Fibroblast of skin of abdomen (primary cell): ENCODE measurements around the gene SERPINB3.
"Not testable (repeated sequence)": the region's sequence is repeated elsewhere in the genome, so short reads cannot be mapped to it uniquely, and the experiment has no call there.

Experiments
- DNase-seq: peaks from one replicate; pipeline ENCODE4 v3.0.0-alpha.2; 2013

Gene SERPINB3

DNA sequence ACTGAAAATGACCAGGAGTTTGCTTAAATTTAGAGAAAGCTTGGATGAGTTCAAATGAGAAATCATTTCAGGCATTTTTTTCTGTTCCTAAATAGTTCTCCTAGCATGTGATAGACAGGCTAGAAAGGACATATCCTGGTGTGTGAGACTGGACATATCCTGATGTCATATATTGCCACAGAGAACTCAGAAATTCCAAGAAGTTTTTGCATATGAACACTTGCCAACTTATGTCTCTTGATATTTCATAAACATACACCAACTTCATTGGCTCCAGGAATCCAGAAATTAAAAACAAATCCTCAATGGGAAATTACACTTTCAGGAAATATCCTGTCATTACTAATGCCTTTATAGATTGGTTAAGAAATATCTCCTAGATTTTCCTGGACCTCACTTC is 14.8 kb downstream of the SERPINB3 start:
- peak; percentile 34 for DNase-seq

DNA sequence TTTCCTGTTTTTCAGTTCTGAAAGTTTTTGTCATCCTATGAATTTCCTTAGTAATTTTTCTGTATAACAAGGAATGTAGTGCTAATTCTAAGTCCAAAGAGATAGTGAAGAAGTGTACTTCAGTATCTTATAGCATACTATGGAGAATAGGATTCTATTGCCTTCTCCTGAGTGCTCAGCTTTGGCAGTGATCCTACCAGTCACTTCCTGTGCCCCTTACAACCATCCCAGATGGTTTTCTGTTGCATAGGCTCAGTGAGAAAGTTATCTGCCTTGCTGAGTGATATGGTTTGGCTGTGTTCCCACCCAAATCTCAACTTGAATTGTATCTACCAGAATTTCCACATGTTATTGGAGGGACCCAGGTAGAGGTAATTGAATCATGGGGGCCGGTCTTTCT is 17.0 kb downstream of the SERPINB3 start:
- not testable (repeated sequence) for DNase-seq

DNA sequence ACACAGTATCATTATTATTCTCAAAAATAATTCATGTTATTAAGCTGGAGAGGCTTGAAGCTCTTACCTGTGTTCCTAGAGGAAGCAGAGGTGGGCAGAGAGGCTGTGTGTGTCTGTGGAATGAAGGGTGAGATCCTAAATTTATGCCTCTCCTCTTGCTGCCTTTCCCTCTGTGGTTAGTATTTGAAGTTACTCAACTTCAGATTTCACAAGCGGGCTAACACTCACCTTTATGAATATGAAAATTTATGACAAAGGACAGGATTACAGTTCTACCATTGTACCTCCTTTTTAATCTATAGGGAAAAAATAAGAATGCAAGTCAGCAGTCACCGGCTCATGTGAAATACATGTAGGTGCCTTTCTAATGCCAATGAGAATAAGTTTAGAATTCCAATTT is 17.6 kb downstream of the SERPINB3 start, which contains the start of gene SERPINB4:
Gene SERPINB4 (minus strand): TSS at position 115 of the 400 bp plus-strand sequence. CDS start 679 bp downstream, outside the sequence.
- not testable (repeated sequence) for DNase-seq

DNA sequence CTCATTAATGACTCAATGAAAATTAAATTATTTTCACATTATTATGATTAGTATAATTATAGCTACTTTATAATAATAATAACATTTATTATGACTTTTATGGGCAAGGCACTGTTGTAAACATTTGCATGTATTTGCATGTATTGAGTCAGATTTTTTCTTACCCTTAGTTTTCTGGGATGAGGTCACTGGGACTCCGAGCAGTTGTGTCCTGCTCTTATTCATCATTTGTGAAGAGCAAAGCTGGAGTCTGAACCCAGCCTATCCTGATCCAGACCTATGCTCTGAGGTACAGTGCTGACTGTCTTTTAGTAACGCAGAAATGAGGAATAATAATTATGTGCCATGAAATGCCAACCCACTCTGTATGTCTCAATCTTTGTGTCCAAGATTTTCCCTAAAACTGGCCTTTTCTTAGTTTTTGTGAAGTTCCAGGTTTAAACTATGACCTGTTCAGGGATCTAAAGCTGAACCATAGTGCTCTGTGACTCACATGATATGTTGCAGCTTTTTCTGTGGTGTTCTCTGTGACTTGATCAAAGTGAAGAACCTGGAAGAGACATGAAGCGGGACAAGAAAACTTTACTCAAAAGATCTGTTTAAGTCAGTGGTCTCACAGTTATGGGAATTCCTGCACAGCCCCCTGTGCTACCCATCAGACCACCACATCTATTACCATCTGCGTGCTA is 18.9 kb downstream of the SERPINB3 start:
- DNase-seq, result not testable (repeated sequence)

DNA sequence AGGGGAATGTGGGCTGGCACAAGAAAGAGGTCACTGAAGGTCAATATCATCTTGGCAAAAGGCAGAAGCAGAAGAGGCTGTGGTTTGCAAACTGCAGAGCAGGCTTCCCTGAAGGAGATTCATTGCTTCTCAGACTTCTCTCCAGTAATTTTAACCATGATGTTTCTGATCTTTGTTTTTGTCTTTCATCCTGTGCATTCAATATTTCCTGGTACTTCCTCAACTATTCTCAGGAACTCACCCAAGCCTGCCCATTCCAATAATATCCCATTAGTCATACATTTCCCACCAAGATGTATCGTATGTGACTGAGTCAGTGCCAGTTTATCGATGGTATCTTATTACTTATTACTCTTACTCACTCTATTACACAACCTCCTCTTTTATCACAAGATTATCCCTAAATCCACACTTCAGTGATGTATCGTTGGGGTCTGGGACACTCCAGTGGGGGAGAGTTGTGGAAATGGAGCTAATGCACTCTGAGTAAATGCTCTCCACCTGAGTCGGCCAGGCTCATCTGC is 20.5 kb downstream of the SERPINB3 start:
- peak; percentile 48 for DNase-seq

DNA sequence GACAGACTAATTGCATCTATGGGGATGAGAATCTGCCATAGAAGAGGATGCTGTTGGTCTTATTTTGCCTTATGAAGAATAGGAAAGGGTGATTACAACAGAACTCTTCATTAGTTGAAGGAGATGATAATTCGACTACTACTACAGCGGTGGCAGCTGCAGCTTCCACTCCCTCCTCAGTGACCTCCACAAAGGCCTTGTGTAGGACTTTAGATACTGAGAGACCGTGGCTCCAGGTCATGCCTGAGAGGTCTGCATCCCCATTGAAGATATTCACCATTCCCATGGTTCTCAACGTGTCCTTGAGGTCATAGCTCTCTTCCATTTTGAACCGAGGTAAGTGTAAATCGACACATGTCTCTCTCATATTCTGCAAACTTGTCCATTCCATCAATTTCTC is 24.0 kb downstream of the SERPINB3 start:
- DNase-seq, result no peak

DNA sequence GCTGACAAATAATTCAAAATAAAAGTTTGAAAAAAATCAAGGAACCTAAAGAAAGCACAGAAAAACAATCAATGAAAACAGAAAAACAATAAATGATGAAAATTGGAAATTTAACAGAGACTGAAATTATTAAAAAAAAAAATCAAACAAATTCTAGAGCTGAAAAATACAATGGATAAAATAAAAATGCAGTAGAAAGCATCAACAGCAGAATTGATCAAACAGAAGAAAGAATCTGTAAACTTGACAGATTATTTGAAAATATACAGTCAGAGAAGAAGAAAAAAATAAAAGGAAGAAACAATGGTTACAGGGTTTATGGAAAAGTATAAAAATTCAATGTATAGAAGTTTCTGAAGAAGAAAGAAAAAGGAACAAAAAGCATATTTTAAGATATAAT is 33.9 kb downstream of the SERPINB3 start:
- no peak for DNase-seq

DNA sequence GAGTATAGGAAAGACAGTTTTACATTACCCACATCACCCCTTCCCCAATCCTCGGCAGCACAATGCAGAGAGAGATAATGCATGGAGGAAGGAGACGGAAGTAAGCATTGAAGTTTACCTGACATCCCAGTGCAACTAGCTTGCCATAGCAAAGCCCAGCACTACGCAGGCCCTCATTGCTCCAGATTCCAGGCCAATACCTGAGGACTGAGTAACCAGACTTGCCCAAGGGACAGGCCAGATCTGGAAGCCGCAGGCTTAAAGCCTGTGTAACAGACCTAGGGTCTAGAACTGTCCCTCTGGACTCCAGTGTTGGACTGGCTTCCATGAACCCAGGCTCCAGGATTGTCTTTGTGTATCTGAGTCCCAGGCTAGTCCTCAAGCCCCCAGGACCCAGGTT is 35.3 kb downstream of the SERPINB3 start:
- no peak for DNase-seq

DNA sequence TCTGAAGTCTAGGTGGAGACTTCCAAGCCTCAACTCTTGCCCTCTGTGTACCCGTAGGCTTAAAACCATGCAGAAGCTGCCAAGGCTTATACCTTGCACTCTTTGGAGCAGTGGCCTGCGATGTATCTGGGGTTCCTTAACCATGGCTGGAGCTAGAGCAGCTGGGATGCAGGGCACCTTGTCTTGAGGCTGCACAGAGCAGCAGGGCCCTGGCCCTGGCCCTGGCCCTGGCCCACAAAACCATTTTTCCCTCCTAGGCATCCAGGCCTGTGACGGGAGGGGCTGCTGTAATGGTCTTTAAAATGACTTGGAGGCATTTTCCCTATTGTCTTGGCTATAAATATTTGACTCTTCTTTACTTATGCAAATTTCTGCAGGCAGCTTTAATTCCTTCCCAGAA is 36.8 kb downstream of the SERPINB3 start:
- no peak for DNase-seq

DNA sequence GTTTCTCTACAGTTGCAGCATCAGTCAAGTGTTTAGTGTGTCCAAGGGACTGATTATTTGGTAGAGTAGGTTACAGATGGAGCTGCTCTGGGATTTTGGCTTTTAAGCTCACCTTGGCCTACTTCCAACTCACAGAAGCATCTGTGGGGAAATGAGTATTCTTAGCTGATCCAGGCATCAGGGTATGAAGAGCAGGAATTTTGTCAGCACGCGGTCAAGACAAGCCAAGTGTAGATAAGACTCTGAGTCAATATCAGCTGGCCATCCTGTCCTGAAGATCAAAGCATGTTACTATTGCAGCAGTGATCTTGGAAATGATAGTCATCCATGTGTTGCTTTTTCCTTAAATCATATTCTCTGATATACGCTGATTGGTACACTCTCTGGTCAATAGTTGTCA is 42.0 kb downstream of the SERPINB3 start:
- DNase-seq, result no peak

DNA sequence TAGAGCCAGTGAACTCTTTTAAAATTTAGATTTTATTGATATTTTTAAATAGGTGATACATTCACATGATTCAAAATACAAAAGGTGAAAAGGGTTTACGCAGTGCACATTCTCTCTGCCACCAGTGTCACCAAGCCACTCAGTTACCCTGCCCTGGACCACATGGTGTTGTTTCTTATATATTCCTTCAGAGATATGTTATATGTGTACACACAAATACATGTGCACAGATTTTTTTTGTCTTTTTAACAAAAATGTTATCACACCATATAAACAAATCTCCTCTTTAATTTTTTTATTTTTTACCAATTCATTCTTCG is 43.8 kb downstream of the SERPINB3 start:
- DNase-seq, result no peak

DNA sequence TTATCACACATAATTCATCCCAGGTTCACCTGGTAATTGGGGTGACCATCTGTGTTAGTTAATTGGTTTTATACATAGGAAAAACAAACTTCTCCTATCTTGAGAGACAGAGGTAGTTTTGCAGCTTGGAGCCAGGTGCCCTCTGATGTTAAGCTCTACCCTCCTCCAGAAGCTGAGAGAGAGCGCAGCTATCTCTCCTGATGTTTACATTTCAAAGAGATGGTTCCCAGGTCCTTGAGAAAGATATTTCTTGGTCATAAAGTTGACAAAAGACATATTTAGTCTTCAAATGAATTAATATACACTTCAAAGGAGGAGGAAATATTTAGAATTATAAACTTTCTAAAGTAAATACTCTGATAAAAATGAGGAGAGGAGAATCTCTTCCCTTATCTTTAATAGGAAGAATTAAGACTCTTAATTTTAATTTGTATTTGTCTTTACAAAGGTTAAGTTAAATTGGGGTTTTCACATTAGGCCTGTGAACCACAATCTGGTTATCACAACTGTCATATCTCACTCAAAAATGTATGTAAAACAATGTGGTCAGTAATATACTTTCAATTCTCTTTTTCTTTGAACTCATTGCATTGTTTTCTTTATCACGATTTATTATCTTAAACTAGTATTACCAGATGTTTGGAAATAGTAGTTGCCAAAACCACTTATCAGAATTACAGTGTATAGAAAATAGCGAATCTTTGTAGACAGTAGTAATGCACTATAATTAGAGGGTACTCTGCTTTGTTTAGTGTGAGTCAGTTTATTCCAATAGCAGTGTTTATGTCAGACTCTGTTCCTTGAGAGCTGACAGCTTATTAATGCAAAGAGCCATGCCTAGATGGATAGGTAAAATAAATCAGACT is 44.4 kb downstream of the SERPINB3 start:
- DNase-seq, result no peak

DNA sequence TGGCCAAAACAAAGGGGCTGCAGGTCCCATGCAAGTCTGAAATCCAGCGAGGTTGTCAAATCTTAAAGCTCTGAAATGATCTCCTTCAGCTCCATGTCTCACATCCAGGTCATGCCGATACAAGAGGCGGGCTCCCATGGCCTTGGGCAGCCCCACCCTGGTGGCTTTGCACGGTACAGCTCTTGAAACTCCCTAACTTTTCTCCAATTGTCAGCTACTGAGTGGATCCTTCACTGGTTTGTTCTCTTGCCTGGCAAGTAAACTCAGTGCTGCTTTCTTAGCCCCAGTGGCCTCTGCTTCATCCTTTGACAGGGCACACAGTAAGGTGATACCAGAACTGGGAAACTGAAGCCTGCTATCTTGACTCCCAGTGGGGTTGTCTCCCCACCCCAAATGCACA is 48.3 kb downstream of the SERPINB3 start:
- no peak for DNase-seq

DNA sequence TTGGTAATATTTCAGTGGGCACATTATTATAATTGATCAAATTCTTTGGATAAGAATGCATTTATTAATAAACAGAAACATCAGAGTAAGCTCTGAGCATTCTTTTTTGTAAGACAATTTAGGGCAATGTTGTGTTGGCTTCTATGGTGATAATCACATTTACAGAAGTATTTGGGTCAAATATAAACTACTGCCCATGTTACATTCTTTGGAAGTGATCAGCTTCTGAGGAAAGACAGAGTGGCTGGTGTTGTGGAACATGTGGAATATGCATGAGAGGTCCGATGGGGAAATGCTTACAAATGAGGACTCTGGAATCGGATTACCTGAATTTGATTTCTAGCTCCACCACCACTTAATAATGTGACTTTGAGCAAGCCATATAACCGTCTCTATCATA is 55.2 kb downstream of the SERPINB3 start:
- no peak for DNase-seq
